Activated CD8-positive, alpha-beta memory T cell treated with anti-CD3 and anti-CD28 coated beads, Interleukin-2, amount 10 ng/mL, durations not matched to agents 7 days and 5 days (primary cell): ENCODE measurements around the gene WWOX. TPM values are rescaled to one million over a fixed set of nuclear protein-coding genes. Genes with fewer than 3 reads are reported as not detected.

Source experiments
- ATAC-seq: fragments of 150-1000 bp; cut with Tn5 transposase; one replicate; pipeline ENCODE4 v1.10.0; 2021; ENCODE audit warnings: moderate library complexity
- CTCF ChIA-PET: fragments of 350-600 bp; sonication (Branson Sonifier 250); formaldehyde crosslinking; loops from one replicate; lab custom pipeline; 2021; ENCODE audit warnings: antibody characterized with exemption; lab: Charles Lee
- DNase-seq: peaks from one replicate; pipeline ENCODE4 v3.0.0-alpha.2; 2020
- H3K27ac Mint-ChIP-seq: one replicate; pipeline ENCODE4 v1.8.0; 2021; ENCODE audit warnings: mild to moderate bottlenecking, mixed read lengths
- H3K27me3 Mint-ChIP-seq: one replicate; pipeline ENCODE4 v1.8.0; 2021; ENCODE audit warnings: mixed read lengths
- H3K36me3 Mint-ChIP-seq: one replicate; pipeline ENCODE4 v1.8.0; 2021; ENCODE audit warnings: mild to moderate bottlenecking, mixed read lengths
- H3K4me1 Mint-ChIP-seq: one replicate; pipeline ENCODE4 v1.8.0; 2021; ENCODE audit warnings: mixed read lengths
- H3K4me3 Mint-ChIP-seq: one replicate; pipeline ENCODE4 v1.8.0; 2021; ENCODE audit warnings: mild to moderate bottlenecking, moderate library complexity, mixed read lengths
- H3K9me3 Mint-ChIP-seq: one replicate; pipeline ENCODE4 v1.8.0; 2022; ENCODE audit warnings: low read depth, mixed read lengths
- total RNA-seq, 2 experiments: library from RNA; stranded (reverse); gene quantifications; one replicate each; pipeline ENCODE4 v1.2.3, GENCODE V29; 2021

The WWOX gene
- total RNA-seq, 2 experiments from 2014 or later: 25.2 to 38.8 TPM

DNA sequence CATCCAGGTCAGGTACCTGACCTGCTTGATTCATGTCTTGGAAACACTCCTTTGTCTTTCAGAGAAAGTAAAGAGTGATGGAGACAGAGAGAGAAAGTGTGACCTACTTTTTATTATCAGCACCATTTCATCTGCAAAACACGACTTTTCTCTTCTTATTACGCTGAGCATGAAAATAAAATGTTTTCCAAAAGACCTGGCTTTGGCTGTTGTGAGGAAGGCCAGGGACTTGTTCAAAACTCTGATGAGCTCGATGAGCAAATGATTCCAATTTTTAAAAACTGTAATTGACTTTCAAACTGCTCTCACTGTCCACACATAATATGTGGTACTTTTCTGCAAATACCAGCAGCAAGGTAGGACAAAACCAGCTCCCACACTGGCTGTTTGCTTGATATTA lies 821.2 kb downstream of the WWOX start:
- Mint-ChIP-seq H3K27ac (no peak overlapping the region), H3K27me3 (no peaks in the 10 kb centered on the region), H3K9me3 (peaks cover 15% of the 10 kb centered on the region), H3K4me1 (peaks cover 2% of the 10 kb centered on the region), H3K36me3 (peaks cover 14% of the 10 kb centered on the region), H3K4me3 (no peak overlapping the region)
- ATAC-seq (no peak), DNase-seq (no peak)
- CTCF ChIA-PET: no interaction called here

DNA sequence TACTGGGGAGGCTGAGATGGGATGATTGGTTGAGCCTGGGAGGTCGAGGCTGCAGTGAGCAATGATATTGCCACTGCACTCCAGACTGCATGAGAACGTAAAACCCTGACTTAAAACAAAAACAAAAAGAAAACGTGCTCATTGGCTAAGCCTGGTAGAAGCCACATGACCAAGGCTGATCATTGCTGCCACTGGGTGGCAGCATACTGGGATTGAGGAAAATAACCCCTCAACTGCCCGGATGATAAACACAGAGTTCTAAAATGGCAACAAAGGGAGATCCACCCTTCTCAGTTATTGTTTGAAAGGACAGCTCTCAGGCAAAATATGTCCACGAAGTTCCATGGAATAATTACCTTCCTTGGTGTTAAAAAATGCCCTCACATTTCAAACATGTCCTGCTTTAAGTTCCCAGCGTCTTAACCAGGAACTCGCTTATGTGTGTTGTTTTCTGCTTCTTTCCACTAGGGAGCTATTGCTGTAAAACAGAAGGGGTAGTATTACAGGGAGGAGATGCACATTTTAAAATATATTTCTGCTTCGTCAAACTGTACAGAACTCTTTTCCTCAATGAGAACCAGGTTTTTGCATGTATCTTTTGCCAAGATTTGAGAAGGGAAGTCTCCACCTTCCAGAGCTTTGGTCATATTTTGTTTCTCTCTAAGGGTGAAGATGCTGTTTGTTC lies 825.8 kb downstream of the WWOX start:
- CTCF ChIA-PET: interaction anchor here (0.8 kb wide), 1 partner anchor 8 kb away, joined by 3 read pairs; no protein-coding TSS in a partner anchor
- peaks cover 16% of the 10 kb centered on the region for H3K9me3 Mint-ChIP-seq
- H3K27ac Mint-ChIP-seq: no peak overlapping the region
- ATAC-seq (no peak), DNase-seq (no peak)
- H3K4me1 Mint-ChIP-seq: no peaks in the 10 kb centered on the region
- no peaks in the 10 kb centered on the region for H3K27me3 Mint-ChIP-seq
- no peak overlapping the region for H3K4me3 Mint-ChIP-seq
- peaks cover 18% of the 10 kb centered on the region for H3K36me3 Mint-ChIP-seq

GRCh38 chr16:78926723-78927210 lies 827.3 kb downstream of the WWOX start:
- CTCF ChIA-PET: no interaction called here
- no peak overlapping the region for H3K4me3 Mint-ChIP-seq
- peaks cover 10% of the 10 kb centered on the region for H3K36me3 Mint-ChIP-seq
- H3K27me3 Mint-ChIP-seq: no peaks in the 10 kb centered on the region
- ATAC-seq (no peak), DNase-seq (no peak)
- no peak overlapping the region for H3K27ac Mint-ChIP-seq
- no peaks in the 10 kb centered on the region for H3K4me1 Mint-ChIP-seq
- peaks cover 10% of the 10 kb centered on the region for H3K9me3 Mint-ChIP-seq

GRCh38 chr16:78927766-78928165 lies 828.3 kb downstream of the WWOX start:
- ATAC-seq: no peak
- Mint-ChIP-seq H3K27me3 (no peaks in the 10 kb centered on the region), H3K4me3 (no peak overlapping the region), H3K9me3 (peaks cover 6% of the 10 kb centered on the region), H3K36me3 (peaks cover 7% of the 10 kb centered on the region), H3K4me1 (no peaks in the 10 kb centered on the region), H3K27ac (no peak overlapping the region)
- CTCF ChIA-PET: no interaction called here
- DNase-seq: no peak

DNA sequence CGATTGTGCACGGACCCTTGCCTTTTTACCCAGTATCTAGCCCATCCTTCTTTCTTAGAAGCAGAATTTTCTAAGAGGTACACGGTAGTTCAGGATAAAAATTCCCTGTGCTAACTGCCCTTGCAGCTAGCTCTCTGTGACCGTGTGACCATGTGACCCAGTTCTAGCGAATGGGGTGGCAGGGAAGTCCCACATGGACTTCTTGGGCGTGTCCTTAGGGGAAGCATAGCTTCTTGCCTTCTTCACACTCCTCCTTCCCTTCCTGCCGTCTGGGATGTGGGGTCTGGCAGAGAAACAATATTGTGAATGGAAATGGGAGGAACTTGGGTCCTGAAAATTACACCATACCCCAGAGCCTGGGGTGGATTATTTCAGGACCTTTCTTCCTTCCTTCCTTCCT lies 830.4 kb downstream of the WWOX start:
- H3K9me3 Mint-ChIP-seq: peaks cover 3% of the 10 kb centered on the region
- no peak for ATAC-seq
- DNase-seq: no peak
- no peak overlapping the region for H3K27ac Mint-ChIP-seq
- peaks cover 4% of the 10 kb centered on the region for H3K36me3 Mint-ChIP-seq
- H3K4me3 Mint-ChIP-seq: no peak overlapping the region
- no peaks in the 10 kb centered on the region for H3K27me3 Mint-ChIP-seq
- CTCF ChIA-PET: no interaction called here
- no peaks in the 10 kb centered on the region for H3K4me1 Mint-ChIP-seq

DNA sequence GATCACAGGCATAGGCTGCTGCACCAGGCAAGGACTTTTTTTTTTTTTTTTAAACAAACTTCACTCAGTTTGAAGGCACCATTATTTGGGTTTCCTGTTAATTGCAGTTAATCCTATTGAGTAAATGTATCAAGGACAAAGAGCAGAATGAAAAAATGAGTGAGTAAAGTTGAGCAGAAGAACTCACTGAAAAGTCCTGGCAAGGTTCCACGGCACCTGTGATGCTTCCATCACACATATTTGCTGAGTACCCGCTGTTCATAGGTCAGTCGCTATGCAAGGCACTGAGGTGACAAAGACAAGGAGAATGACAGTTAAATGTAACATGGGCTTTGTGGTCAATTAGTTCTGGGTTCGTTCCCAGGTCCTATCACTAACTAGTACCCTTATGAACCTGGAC lies 831.1 kb downstream of the WWOX start:
- Mint-ChIP-seq H3K4me3 (no peak overlapping the region), H3K27me3 (no peaks in the 10 kb centered on the region), H3K27ac (no peak overlapping the region), H3K4me1 (no peaks in the 10 kb centered on the region), H3K36me3 (peaks cover 4% of the 10 kb centered on the region), H3K9me3 (peaks cover 3% of the 10 kb centered on the region)
- no peak for DNase-seq
- CTCF ChIA-PET: no interaction called here
- ATAC-seq: no peak

- Mint-ChIP-seq H3K27me3 (no peaks in the 10 kb centered on the region), H3K9me3 (peaks cover 3% of the 10 kb centered on the region), H3K36me3 (peaks cover 2% of the 10 kb centered on the region), H3K27ac (no peak overlapping the region), H3K4me1 (no peaks in the 10 kb centered on the region), H3K4me3 (no peak overlapping the region)
- ATAC-seq: no peak
- DNase-seq: no peak
- CTCF ChIA-PET: no interaction called here
Measured at GRCh38 chr16:78931267-78931666, 831.8 kb downstream of the WWOX start.

- no peak overlapping the region for H3K27ac Mint-ChIP-seq
- DNase-seq (no peak), ATAC-seq (no peak)
- H3K9me3 Mint-ChIP-seq: no peaks in the 10 kb centered on the region
- no peak overlapping the region for H3K4me3 Mint-ChIP-seq
- CTCF ChIA-PET: no interaction called here
- H3K4me1 Mint-ChIP-seq: no peaks in the 10 kb centered on the region
- no peaks in the 10 kb centered on the region for H3K27me3 Mint-ChIP-seq
- peaks cover 2% of the 10 kb centered on the region for H3K36me3 Mint-ChIP-seq
Measured at GRCh38 chr16:78931678-78932077, 832.2 kb downstream of the WWOX start.

DNA sequence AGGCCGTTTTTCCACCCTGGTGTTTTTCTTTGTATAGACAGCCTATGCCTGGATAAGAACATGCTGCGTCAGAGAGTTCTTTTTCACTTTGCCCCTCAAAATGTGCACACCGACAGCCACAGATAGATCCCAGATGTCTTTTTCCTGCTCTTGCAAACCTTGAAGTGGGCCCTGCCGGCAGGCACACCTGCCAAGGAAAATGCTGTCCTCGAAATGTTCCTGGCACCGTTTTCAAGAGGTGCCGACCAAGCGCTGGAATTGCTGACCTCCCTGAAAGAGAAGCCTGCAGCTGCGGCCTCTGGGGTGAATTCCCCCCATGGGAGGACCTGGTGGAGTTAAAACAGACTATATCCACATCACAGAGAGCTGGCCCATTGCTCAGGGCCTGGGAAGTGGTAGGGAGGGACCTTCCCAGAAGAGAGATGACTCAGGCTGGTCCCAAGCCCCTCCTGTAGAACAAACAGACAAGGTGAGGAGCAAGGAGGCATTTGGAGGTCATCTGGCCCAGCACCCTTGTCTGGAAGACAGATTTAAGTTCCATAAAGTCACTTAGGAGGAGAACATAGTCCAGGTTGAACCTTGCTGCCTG lies 833.0 kb downstream of the WWOX start:
- H3K36me3 Mint-ChIP-seq: peaks cover 2% of the 10 kb centered on the region
- ATAC-seq (no peak), DNase-seq (no peak)
- no peaks in the 10 kb centered on the region for H3K9me3 Mint-ChIP-seq
- no peak overlapping the region for H3K27ac Mint-ChIP-seq
- H3K4me3 Mint-ChIP-seq: no peak overlapping the region
- H3K4me1 Mint-ChIP-seq: no peaks in the 10 kb centered on the region
- CTCF ChIA-PET: no interaction called here
- H3K27me3 Mint-ChIP-seq: no peaks in the 10 kb centered on the region

- peaks cover 2% of the 10 kb centered on the region for H3K9me3 Mint-ChIP-seq
- no peak overlapping the region for H3K4me3 Mint-ChIP-seq
- H3K36me3 Mint-ChIP-seq: no peaks in the 10 kb centered on the region
- H3K27me3 Mint-ChIP-seq: no peaks in the 10 kb centered on the region
- no peak overlapping the region for H3K27ac Mint-ChIP-seq
- CTCF ChIA-PET: no interaction called here
- no peak for DNase-seq
- ATAC-seq: no peak
- no peaks in the 10 kb centered on the region for H3K4me1 Mint-ChIP-seq
Measured at GRCh38 chr16:78936060-78936459, 836.6 kb downstream of the WWOX start.

DNA sequence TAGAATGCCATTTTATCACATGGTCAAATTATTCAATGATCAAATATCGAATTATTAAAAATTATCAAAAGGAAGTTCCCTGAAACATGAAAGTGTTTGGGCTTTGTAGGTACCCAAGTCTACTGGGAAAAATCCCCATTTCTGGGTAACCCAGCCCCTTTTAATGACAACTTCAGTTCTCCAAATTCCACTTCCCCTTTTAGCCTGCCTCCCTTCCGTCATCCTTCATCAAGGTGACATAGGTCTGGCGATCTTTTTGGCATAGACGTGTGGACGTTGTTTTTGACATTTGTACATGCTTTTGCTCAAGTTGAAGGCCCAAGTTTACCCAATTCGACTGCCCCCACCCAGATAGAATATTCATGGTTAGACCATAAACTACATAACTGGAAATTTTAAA lies 840.1 kb downstream of the WWOX start:
- H3K4me1 Mint-ChIP-seq: no peaks in the 10 kb centered on the region
- H3K27ac Mint-ChIP-seq: no peak overlapping the region
- no peaks in the 10 kb centered on the region for H3K27me3 Mint-ChIP-seq
- peaks cover 2% of the 10 kb centered on the region for H3K36me3 Mint-ChIP-seq
- CTCF ChIA-PET: no interaction called here
- peaks cover 6% of the 10 kb centered on the region for H3K9me3 Mint-ChIP-seq
- no peak overlapping the region for H3K4me3 Mint-ChIP-seq
- no peak for ATAC-seq
- DNase-seq: no peak

DNA sequence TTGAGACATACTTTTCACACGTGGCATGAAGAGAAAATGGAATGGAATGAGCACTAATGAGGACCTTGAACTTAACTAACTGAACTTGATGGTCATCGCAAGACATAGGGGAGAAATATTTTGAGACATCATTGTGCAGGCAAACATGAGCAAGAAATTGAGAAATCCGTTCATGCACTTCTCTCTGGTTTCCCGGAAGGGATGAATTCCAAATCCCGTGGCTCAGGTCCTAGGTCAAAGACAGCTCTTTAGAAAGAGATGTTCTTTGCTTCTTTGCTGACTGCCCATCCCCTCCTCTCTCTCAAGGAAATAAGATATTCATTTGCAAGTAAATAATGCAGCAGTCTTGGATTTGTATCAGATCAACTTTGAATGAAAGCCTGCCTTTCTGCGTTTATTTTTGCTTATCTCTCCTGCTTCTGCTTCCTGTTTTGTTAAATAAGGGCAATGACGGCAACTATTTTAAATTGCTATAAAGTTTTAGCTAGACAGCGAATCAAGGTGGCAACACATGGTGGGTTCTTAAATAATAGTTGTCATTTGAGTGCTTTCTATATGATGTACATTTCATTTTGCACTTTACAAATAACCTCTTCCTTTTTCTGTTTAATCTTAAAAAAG lies 843.3 kb downstream of the WWOX start:
- CTCF ChIA-PET: no interaction called here
- DNase-seq (no peak), ATAC-seq (no peak)
- Mint-ChIP-seq H3K36me3 (peaks cover 2% of the 10 kb centered on the region), H3K9me3 (peaks cover 6% of the 10 kb centered on the region), H3K27me3 (no peaks in the 10 kb centered on the region), H3K27ac (no peak overlapping the region), H3K4me3 (no peak overlapping the region), H3K4me1 (no peaks in the 10 kb centered on the region)

GRCh38 chr16:78945336-78945735 lies 845.9 kb downstream of the WWOX start:
- H3K4me1 Mint-ChIP-seq: no peaks in the 10 kb centered on the region
- H3K4me3 Mint-ChIP-seq: no peak overlapping the region
- H3K36me3 Mint-ChIP-seq: peaks cover 2% of the 10 kb centered on the region
- no peaks in the 10 kb centered on the region for H3K27me3 Mint-ChIP-seq
- DNase-seq (no peak), ATAC-seq (no peak)
- no peak overlapping the region for H3K27ac Mint-ChIP-seq
- CTCF ChIA-PET: no interaction called here
- H3K9me3 Mint-ChIP-seq: peaks cover 4% of the 10 kb centered on the region

DNA sequence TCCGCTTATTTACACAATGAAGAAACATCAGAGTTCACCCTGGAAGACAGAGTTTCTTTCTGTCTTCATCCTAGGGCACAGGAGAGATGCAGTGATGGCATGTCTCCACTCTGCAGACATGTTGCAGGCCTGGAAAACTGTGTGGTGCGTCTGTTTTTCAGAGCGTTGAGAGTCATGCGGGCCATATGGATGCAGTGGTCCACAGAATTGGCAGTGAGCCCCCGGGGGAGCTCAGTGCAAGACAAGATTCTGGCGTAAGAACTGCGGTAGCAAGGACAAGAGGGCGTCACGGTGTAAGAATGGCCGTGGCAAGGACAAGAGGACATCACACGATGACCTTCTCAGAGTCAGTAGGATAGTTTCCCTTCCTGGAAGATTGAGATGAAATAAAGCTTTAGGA lies 847.1 kb downstream of the WWOX start:
- ATAC-seq (no peak), DNase-seq (no peak)
- no peaks in the 10 kb centered on the region for H3K4me1 Mint-ChIP-seq
- CTCF ChIA-PET: interaction anchor here (0.6 to 0.7 kb wide), 2 partner anchors 445 to 459 kb away, joined by 3 read pairs; no protein-coding TSS in a partner anchor
- H3K4me3 Mint-ChIP-seq: no peak overlapping the region
- no peak overlapping the region for H3K27ac Mint-ChIP-seq
- peaks cover 4% of the 10 kb centered on the region for H3K9me3 Mint-ChIP-seq
- H3K27me3 Mint-ChIP-seq: no peaks in the 10 kb centered on the region
- peaks cover 2% of the 10 kb centered on the region for H3K36me3 Mint-ChIP-seq
